Testis (tissue), 3 donors: Measurements from ENCODE around the gene SSRP1. TPM values are rescaled to one million over a fixed set of nuclear protein-coding genes. Genes with fewer than 3 reads are reported as not detected.
"Not testable (repeated sequence)": the region's sequence is repeated elsewhere in the genome, so short reads cannot be mapped to it uniquely, and the experiment has no call there.

Experiments used
- DNase-seq: peaks from one replicate; pipeline ENCODE4 v3.0.0-alpha.2; 2019
- H3K27ac ChIP-seq, 2 donors: fragments of 200-600 bp; sonication (generic); one replicate each; pipeline ENCODE4 v1.5.1; 2019
- H3K27me3 ChIP-seq: fragments of 200-600 bp; sonication (generic); one replicate; pipeline ENCODE4 v1.5.1; 2019
- H3K36me3 ChIP-seq: fragments of 200-600 bp; sonication (generic); one replicate; pipeline ENCODE4 v1.5.1; 2017; ENCODE audit warnings: low read depth; ENCODE audit errors: missing control alignments
- H3K4me1 ChIP-seq: fragments of 200-600 bp; sonication (generic); one replicate; pipeline ENCODE4 v1.5.1; 2019
- H3K4me3 ChIP-seq, 2 donors: fragments of 200-600 bp; sonication (generic); one replicate each; pipeline ENCODE4 v1.5.1; 2017 to 2019
- H3K9me3 ChIP-seq: fragments of 200-600 bp; sonication (generic); one replicate; pipeline ENCODE4 v1.5.1; 2017
- CTCF ChIP-seq, 3 experiments: fragments of 450-650 bp in 2 of 3; fragments of 200-600 bp in 1 of 3; sonication (generic) in 1 of 3; IDR thresholded peaks; one replicate each; pipeline ENCODE4 v1.5.1; 2016 to 2019; ENCODE audit warnings: antibody characterized with exemption in 3 of 3, mild to moderate bottlenecking in 2 of 3, moderate library complexity in 1 of 3
- POLR2A ChIP-seq: fragments of 450-650 bp; IDR thresholded peaks from one replicate; pipeline ENCODE4 v1.6.1; 2017; ENCODE audit warnings: antibody characterized with exemption, mild to moderate bottlenecking, moderate library complexity
- WGBS, 2 donors: methylation state at CpG; one replicate each; pipeline ENCODE4 v1.1.5; 2018; 5-methylcytosine and 5-hydroxymethylcytosine counted together
- intact Hi-C: fragments of 100-400 bp; cut with DNase I; formaldehyde crosslinking; loops from one replicate; pipeline ENCODE4 v1.15.1; 2023; ENCODE audit warnings: low total_unique reads
- polyA plus RNA-seq: library from polyadenylated mRNA; stranded (reverse); fragments of 350-450 nt; fragmentation: Illumina TruSeq; extraction: RNeasy Lipid Tissue Mini Kit (QIAGEN cat#74804); gene quantifications from one replicate; pipeline ENCODE4 v1.2.3, GENCODE V29; 2014; ENCODE audit warnings: low read depth, low replicate concordance; ENCODE audit not compliant: insufficient read depth
- total RNA-seq, 2 donors: library from RNA; depleted of rRNA; stranded (reverse); fragments of >200 nt; gene quantifications; one replicate each; pipeline ENCODE4 v1.2.3, GENCODE V29; 2016

Gene SSRP1
- total and polyA plus RNA-seq, 3 donors from 2014 or later = 89.1 to 111 (median 104) TPM

- Histone ChIP-seq H3K4me1 (no peaks in the 10 kb centered on the region), H3K9me3 (no peaks in the 10 kb centered on the region), H3K27ac (no peak overlapping the region), H3K36me3 (no peaks in the 10 kb centered on the region), H3K4me3 (no peak overlapping the region), H3K27me3 (no peaks in the 10 kb centered on the region)
- 77 to 78% methylated on average over 9 of the region's 9 CpGs for WGBS, 2 donors
- intact Hi-C loops = no loop called here
- no peak for DNase-seq
- no peak for TF ChIP-seq POLR2A
- TF ChIP-seq CTCF (IDR thresholded peaks at IDR 0.05) = no peak
These were observed 29.4 kb upstream of the SSRP1 start for GRCh38 chr11:57364851-57365660.

- Histone ChIP-seq H3K27ac (no peak overlapping the region), H3K4me3 (no peak overlapping the region), H3K9me3 (no peaks in the 10 kb centered on the region), H3K27me3 (no peaks in the 10 kb centered on the region), H3K36me3 (no peaks in the 10 kb centered on the region), H3K4me1 (no peaks in the 10 kb centered on the region)
- no peak for DNase-seq
- intact Hi-C loops = no loop called here
- TF ChIP-seq CTCF (IDR thresholded peaks at IDR 0.05) = no peak
- TF ChIP-seq POLR2A = no peak
- 80% methylated on average over 7 of the region's 7 CpGs for WGBS, 2 donors
These were observed 27.7 kb upstream of the SSRP1 start for GRCh38 chr11:57363131-57364080.

GRCh38 chr11:57361926-57362325, 26.2 kb upstream of the SSRP1 start:
- Histone ChIP-seq H3K27me3 (no peaks in the 10 kb centered on the region), H3K4me3 (no peak overlapping the region), H3K36me3 (no peaks in the 10 kb centered on the region), H3K27ac (no peak overlapping the region), H3K4me1 (no peaks in the 10 kb centered on the region), H3K9me3 (no peaks in the 10 kb centered on the region)
- WGBS, 2 donors = 88 to 89% methylated on average over 3 of the region's 3 CpGs
- intact Hi-C loops = no loop called here
- TF ChIP-seq POLR2A (no peak), CTCF (IDR thresholded peaks at IDR 0.05) (no peak)
- DNase-seq = no peak

GRCh38 chr11:57361420-57361819, 25.7 kb upstream of the SSRP1 start:
- H3K4me3 ChIP-seq, H3K36me3 ChIP-seq, H3K27ac ChIP-seq, intact Hi-C loops, H3K9me3 ChIP-seq, DNase-seq, H3K4me1 ChIP-seq, H3K27me3 ChIP-seq: not testable (repeated sequence)

GRCh38 chr11:57360991-57361390, 25.3 kb upstream of the SSRP1 start:
- TF ChIP-seq POLR2A (no peak), CTCF (IDR thresholded peaks at IDR 0.05) (no peak)
- Histone ChIP-seq H3K4me3 (no peak overlapping the region), H3K9me3 (no peaks in the 10 kb centered on the region), H3K4me1 (no peaks in the 10 kb centered on the region), H3K27ac (no peak overlapping the region), H3K27me3 (no peaks in the 10 kb centered on the region), H3K36me3 (no peaks in the 10 kb centered on the region)
- no peak for DNase-seq
- 90 to 95% methylated on average over 8 of the region's 8 CpGs for WGBS, 2 donors
- intact Hi-C loops = no loop called here
